ENCODE measurements around the gene KRT20. TPM values are rescaled to one million over a fixed set of nuclear protein-coding genes. Genes with fewer than 3 reads are reported as not detected.

Gene KRT20
- total and polyA plus RNA-seq, 2 experiments from 2014 or later: not detected

DNA sequence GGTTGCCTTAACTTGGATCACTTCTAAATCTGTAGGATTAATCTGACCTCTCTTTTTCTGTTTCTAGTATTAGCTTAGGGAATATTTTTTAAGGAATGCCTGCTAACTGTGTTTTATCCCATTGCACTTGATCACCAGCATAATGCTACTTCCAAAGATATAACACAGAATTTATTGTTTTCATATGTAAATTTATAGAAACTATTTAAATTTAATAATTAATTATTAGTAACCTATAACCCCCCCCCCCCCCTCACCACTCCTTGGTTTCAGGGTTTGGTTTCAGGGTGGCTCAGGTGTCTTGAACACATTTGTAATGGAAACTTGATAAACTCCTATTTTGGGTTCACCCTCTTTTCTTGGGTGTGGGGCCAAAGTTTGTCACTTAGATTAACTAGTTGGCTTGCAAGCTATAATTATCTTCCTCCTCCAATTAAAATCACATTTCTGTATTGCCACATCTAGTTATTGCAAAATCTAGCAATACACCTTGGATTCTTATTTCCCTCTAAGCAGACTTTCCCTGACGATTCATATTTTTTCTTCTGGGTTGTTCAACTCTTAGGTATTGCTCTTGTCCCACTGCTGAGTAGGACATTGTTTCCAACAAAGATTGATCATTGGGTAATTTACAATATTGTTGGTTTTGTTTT is 36.3 kb downstream of the KRT20 start:
- H2AFZ ChIP-seq: no peak overlapping the region
- H3K27me3 Mint-ChIP-seq (ENCODE audit: insufficient read depth, low read depth, poor library complexity): peaks cover 2% of the 10 kb centered on the region
- no peaks in the 10 kb centered on the region for H4K20me1 ChIP-seq (replicated peaks; ENCODE audit: insufficient read depth)
- no peak overlapping the region for H3K27ac Mint-ChIP-seq
- no peaks in the 10 kb centered on the region for H3K79me2 ChIP-seq (replicated peaks; ENCODE audit: insufficient read depth)
- no peaks in the 10 kb centered on the region for H3K36me3 Mint-ChIP-seq (ENCODE audit: low read depth)
- H3K27me3 ChIP-seq (ENCODE audit: insufficient read depth): peaks cover 4% of the 10 kb centered on the region; the same call in 1 of the 2 replicates
- no peak for TF ChIP-seq ZNF114 (CRISPR knock-in tag; IDR thresholded peaks at IDR 0.05)
- TF ChIP-seq POLR2AphosphoS5 (IDR thresholded peaks at IDR 0.05; ENCODE audit: low read depth): no peak
- TF ChIP-seq JUNB (IDR thresholded peaks at IDR 0.05; ENCODE audit: unreplicated experiment): no peak
- TF ChIP-seq REST (IDR thresholded peaks at IDR 0.05; ENCODE audit: unreplicated experiment): no peak
- TF ChIP-seq STAT1 (IDR thresholded peaks at IDR 0.05; ENCODE audit: unreplicated experiment): no peak
- no peak for TF ChIP-seq EZH2 (IDR thresholded peaks at IDR 0.05; ENCODE audit: low read depth, unreplicated experiment)
- TF ChIP-seq ZNF462 (CRISPR knock-in tag; IDR thresholded peaks at IDR 0.05): no peak
- TF ChIP-seq ETS1 (IDR thresholded peaks at IDR 0.05): no peak
- no peak for TF ChIP-seq EZH2phosphoT487 (IDR thresholded peaks at IDR 0.05; ENCODE audit: unreplicated experiment)
- no peak for TF ChIP-seq CREB1 (CRISPR knock-in tag; IDR thresholded peaks at IDR 0.05; ENCODE audit: low read depth)
- TF ChIP-seq, protein P1, sequence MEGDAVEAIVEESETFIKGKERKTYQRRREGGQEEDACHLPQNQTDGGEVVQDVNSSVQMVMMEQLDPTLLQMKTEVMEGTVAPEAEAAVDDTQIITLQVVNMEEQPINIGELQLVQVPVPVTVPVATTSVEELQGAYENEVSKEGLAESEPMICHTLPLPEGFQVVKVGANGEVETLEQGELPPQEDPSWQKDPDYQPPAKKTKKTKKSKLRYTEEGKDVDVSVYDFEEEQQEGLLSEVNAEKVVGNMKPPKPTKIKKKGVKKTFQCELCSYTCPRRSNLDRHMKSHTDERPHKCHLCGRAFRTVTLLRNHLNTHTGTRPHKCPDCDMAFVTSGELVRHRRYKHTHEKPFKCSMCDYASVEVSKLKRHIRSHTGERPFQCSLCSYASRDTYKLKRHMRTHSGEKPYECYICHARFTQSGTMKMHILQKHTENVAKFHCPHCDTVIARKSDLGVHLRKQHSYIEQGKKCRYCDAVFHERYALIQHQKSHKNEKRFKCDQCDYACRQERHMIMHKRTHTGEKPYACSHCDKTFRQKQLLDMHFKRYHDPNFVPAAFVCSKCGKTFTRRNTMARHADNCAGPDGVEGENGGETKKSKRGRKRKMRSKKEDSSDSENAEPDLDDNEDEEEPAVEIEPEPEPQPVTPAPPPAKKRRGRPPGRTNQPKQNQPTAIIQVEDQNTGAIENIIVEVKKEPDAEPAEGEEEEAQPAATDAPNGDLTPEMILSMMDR (conservative IDR thresholded peaks at IDR 0.05; ENCODE audit: low read depth in 2 of 2): no peak
- no peak for TF ChIP-seq NANOG (IDR thresholded peaks at IDR 0.05; ENCODE audit: borderline replicate concordance)
- TF ChIP-seq ZNF331 (CRISPR knock-in tag; IDR thresholded peaks at IDR 0.05; ENCODE audit: low read depth): no peak
- H3K9me2 ChIP-seq (ENCODE audit: insufficient read depth): no peaks in the 10 kb centered on the region
- H3K27ac ChIP-seq (ENCODE audit: low read depth): no peak overlapping the region
- peaks cover 4% of the 10 kb centered on the region for H3K4me1 ChIP-seq (ENCODE audit: insufficient read depth)
- no peaks in the 10 kb centered on the region for H3K36me3 ChIP-seq (ENCODE audit: insufficient read depth)
- H3K4me3 Mint-ChIP-seq: no peak overlapping the region
- DNase-seq (ENCODE audit: low spot score) (no peak), ATAC-seq (no peak)
- no peaks in the 10 kb centered on the region for H3K9me3 Mint-ChIP-seq
- H3K4me3 ChIP-seq: no peak overlapping the region
- H3K4me2 ChIP-seq: no peak overlapping the region
- H3F3A ChIP-seq (replicated peaks; ENCODE audit: low read depth): no peaks in the 10 kb centered on the region; the same call in 1 of the 2 replicates
- peaks cover 13% of the 10 kb centered on the region for H3K4me1 Mint-ChIP-seq

All from GM23338 (cell line).